ENCODE measurements around the gene NDUFA8. TPM values are rescaled to one million over a fixed set of nuclear protein-coding genes. Genes with fewer than 3 reads are reported as not detected.

NDUFA8 gene
- total RNA-seq, 4 donors from 2014 or later: 18.0 to 26.0 (median 22.5) TPM

DNA sequence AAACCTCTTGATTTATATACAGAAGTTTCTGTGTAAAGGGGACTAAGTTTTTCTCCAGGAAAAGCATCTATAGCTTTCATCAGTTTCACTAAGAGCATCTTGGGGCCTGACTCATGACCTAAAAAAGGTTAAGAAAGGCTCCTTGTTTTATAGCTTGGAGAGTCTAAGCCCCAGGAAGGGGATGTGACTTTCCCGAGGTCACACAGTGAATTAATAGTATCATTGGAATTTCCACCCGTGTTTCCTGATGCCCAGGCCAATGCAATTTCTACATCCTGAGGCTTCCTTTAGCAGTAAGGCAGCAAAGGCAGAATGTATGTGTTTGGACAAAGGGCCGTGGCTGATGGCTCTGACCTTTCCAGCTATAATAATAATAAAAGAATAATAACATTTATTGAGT is 8.8 kb upstream of the NDUFA8 start:
- Histone ChIP-seq H3K27ac (no peak overlapping the region), H3K4me1 (no peaks in the 10 kb centered on the region), H3K36me3 (no peaks in the 10 kb centered on the region), H3K9me3 (no peaks in the 10 kb centered on the region), H3K4me3 (no peak overlapping the region), H3K27me3 (peaks cover 0 to 3% of the 10 kb centered on the region in 2 donors)
- DNase-seq (ENCODE audit: low spot score in 2 of 2): no peak
- WGBS, 2 donors: 21 to 50% methylated on average over 3 of the region's 3 CpGs
- no peak for TF ChIP-seq POLR2A (IDR thresholded peaks at IDR 0.05)

DNA sequence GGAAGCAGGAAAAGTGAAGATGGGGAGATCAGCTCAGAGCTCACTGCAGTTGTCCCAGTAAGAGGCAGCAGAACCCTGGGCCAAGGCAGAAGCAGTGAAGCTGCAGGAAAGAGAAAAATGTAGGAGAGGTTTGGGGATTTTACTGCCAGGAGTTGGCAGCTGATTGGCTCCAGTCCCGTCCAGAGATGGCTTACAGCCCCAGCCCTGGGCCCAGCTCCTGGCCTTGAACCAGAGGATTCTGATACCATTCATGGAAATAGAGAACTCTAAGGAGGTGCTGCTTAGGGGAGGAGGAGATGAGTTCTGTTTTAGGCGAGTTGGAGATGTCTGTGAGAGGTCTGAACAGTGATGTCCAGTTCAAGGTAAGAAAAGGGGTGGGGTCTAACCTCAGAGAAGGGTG is 4.7 kb upstream of the NDUFA8 start:
- H3K27me3 ChIP-seq: peaks cover 0 to 5% of the 10 kb centered on the region in 2 donors
- 27 to 45% methylated on average over 2 of the region's 2 CpGs for WGBS, 2 donors
- TF ChIP-seq POLR2A (IDR thresholded peaks at IDR 0.05): no peak
- TF ChIP-seq EP300 (IDR thresholded peaks at IDR 0.05): no peak
- TF ChIP-seq, protein P1, sequence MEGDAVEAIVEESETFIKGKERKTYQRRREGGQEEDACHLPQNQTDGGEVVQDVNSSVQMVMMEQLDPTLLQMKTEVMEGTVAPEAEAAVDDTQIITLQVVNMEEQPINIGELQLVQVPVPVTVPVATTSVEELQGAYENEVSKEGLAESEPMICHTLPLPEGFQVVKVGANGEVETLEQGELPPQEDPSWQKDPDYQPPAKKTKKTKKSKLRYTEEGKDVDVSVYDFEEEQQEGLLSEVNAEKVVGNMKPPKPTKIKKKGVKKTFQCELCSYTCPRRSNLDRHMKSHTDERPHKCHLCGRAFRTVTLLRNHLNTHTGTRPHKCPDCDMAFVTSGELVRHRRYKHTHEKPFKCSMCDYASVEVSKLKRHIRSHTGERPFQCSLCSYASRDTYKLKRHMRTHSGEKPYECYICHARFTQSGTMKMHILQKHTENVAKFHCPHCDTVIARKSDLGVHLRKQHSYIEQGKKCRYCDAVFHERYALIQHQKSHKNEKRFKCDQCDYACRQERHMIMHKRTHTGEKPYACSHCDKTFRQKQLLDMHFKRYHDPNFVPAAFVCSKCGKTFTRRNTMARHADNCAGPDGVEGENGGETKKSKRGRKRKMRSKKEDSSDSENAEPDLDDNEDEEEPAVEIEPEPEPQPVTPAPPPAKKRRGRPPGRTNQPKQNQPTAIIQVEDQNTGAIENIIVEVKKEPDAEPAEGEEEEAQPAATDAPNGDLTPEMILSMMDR (IDR thresholded peaks at IDR 0.05): no peak
- peaks cover 0 to 7% (median 0%) of the 10 kb centered on the region in 4 donors for H3K9me3 ChIP-seq
- H3K4me1 ChIP-seq: peaks cover 0 to 5% (median 0%) of the 10 kb centered on the region in 4 donors
- DNase-seq (ENCODE audit: low spot score in 2 of 2): no peak
- no peak overlapping the region for H3K27ac ChIP-seq
- no peaks in the 10 kb centered on the region for H3K36me3 ChIP-seq
- no peak overlapping the region for H3K4me3 ChIP-seq

DNA sequence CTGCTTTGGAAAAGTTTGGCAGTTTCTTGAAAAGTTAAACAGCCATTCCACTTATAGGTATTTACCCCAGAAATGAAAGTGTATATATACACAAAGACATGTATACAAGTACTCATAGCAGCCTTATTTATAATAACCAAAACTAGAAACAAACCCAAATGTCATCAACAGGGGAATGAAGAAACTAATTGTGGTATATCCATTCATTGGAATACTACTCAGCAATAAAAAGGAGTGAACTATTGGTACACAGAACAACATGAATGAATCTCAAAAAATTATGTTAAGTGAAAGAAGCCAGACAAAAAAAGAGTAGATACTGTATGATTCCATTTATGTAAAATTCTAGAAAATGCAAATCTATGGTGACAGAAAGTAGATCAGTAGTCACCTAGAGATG is 2.8 kb upstream of the NDUFA8 start:
- peaks cover 0 to 7% (median 0%) of the 10 kb centered on the region in 4 donors for H3K9me3 ChIP-seq
- H3K4me3 ChIP-seq: no peak overlapping the region
- H3K4me1 ChIP-seq: peaks cover 0 to 22% (median 10%) of the 10 kb centered on the region in 4 donors
- H3K27ac ChIP-seq: no peak overlapping the region
- peaks cover 0 to 5% of the 10 kb centered on the region in 2 donors for H3K27me3 ChIP-seq
- TF ChIP-seq EP300 (IDR thresholded peaks at IDR 0.05) (no peak), POLR2A (IDR thresholded peaks at IDR 0.05) (no peak)
- TF ChIP-seq, protein P1 (IDR thresholded peaks at IDR 0.05): no peak
- DNase-seq (ENCODE audit: low spot score in 2 of 2): no peak
- no peaks in the 10 kb centered on the region for H3K36me3 ChIP-seq

DNA sequence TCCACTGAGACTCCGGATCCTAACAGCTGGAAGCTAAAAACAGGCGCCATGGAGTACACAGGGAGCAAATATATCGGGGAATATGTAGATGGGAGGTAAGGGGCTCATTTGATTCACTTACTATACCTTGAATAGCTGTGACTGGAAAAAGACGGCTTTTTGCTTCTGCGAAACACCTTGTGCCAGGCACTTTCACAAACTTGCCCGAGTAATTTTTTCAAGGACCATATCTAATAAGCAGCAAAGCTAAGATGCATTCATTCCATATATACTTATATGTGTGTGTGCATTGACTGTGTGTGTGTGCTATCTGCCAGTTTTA is 307 bp upstream of the NDUFA8 start:
- Histone ChIP-seq H3K4me1 (peaks cover 0 to 42% (median 10%) of the 10 kb centered on the region in 4 donors), H3K27me3 (peaks cover 0 to 5% of the 10 kb centered on the region in 2 donors), H3K36me3 (no peaks in the 10 kb centered on the region), H3K4me3 (peak overlapping the region; percentile 83 to 98 (median 92)), H3K9me3 (peaks cover 0 to 7% (median 0%) of the 10 kb centered on the region in 4 donors), H3K27ac (peak overlapping the region in 1 of 4 donors; percentile 92)
- DNase-seq (ENCODE audit: low spot score in 2 of 2): no peak
- TF ChIP-seq EP300 (IDR thresholded peaks at IDR 0.05) (no peak), POLR2A (IDR thresholded peaks at IDR 0.05) (no peak)
- TF ChIP-seq, protein P1 (IDR thresholded peaks at IDR 0.05): no peak
- 25 to 26% methylated on average over 6 of the region's 6 CpGs for WGBS, 2 donors

DNA sequence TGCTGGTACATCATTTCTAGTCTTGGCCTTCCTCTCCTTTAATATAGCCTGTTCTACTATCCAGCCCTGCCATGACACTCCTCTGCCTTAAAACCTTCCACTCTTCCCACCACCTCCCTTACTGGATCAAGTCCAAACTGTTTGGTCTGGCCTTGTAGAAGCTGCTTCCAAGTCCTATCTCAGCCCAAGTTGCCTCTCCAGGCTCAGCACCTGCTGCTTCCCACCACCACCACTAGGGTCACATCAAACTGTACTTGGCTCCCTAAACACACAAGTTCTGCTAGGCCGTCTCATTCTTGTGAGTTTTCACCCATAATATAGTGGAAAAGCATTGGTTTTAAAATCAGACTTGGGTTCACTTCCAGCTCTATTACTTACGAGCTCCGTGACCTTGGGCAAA is 1.4 kb downstream of the NDUFA8 start:
- Histone ChIP-seq H3K4me3 (no peak overlapping the region), H3K27me3 (peaks cover 0 to 5% of the 10 kb centered on the region in 2 donors), H3K27ac (no peak overlapping the region), H3K9me3 (peaks cover 0 to 7% (median 0%) of the 10 kb centered on the region in 4 donors), H3K4me1 (peaks cover 0 to 46% (median 10%) of the 10 kb centered on the region in 4 donors), H3K36me3 (no peaks in the 10 kb centered on the region)
- TF ChIP-seq EP300 (IDR thresholded peaks at IDR 0.05): no peak
- TF ChIP-seq, protein P1 (IDR thresholded peaks at IDR 0.05): peak in 1 of 5 experiments; percentile 17
- WGBS, 2 donors: 65 to 76% methylated on average over 3 of the region's 3 CpGs
- no peak for DNase-seq (ENCODE audit: low spot score in 2 of 2)

DNA sequence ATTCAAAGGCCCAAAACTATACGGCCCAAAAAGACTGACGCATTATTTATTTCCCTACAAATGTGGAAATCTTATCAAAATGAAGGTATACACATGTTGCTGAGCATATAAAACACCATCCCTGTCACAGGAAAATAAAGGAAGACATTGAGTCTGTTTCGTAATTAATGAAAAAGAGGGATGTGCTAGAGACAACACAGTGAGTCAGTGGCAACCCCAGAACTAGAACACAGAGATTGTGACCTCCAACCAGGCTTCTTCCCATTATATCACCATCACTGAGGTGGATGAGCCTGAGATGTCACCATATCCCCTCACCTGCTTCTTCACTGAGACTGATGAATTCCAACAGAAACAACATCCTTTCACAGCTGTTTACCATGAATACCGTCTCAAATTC is 3.8 kb downstream of the NDUFA8 start:
- no peak for DNase-seq (ENCODE audit: low spot score in 2 of 2)
- no peaks in the 10 kb centered on the region for H3K27me3 ChIP-seq
- H3K36me3 ChIP-seq: peaks cover 0 to 20% (median 0%) of the 10 kb centered on the region in 3 donors
- no peaks in the 10 kb centered on the region for H3K9me3 ChIP-seq
- no peak overlapping the region for H3K4me3 ChIP-seq
- TF ChIP-seq, protein P1 (IDR thresholded peaks at IDR 0.05): no peak
- TF ChIP-seq EP300 (IDR thresholded peaks at IDR 0.05) (no peak), POLR2A (IDR thresholded peaks at IDR 0.05) (no peak)
- 68 to 80% methylated on average over 4 of the region's 4 CpGs for WGBS, 2 donors
- H3K27ac ChIP-seq: no peak overlapping the region
- peaks cover 0 to 54% (median 10%) of the 10 kb centered on the region in 4 donors for H3K4me1 ChIP-seq
